Hematopoietic multipotent progenitor cell treated with erythropoietin and hydrocortisone succinate and interleukin-3 and kit ligand, for 15 days (in vitro differentiated cells): ENCODE measurements around the gene ITGAL.

Source experiments
- DNase-seq: peaks from one replicate; pipeline ENCODE4 v3.0.0-alpha.2; 2015; ENCODE audit warnings: low spot score

ITGAL gene

DNA sequence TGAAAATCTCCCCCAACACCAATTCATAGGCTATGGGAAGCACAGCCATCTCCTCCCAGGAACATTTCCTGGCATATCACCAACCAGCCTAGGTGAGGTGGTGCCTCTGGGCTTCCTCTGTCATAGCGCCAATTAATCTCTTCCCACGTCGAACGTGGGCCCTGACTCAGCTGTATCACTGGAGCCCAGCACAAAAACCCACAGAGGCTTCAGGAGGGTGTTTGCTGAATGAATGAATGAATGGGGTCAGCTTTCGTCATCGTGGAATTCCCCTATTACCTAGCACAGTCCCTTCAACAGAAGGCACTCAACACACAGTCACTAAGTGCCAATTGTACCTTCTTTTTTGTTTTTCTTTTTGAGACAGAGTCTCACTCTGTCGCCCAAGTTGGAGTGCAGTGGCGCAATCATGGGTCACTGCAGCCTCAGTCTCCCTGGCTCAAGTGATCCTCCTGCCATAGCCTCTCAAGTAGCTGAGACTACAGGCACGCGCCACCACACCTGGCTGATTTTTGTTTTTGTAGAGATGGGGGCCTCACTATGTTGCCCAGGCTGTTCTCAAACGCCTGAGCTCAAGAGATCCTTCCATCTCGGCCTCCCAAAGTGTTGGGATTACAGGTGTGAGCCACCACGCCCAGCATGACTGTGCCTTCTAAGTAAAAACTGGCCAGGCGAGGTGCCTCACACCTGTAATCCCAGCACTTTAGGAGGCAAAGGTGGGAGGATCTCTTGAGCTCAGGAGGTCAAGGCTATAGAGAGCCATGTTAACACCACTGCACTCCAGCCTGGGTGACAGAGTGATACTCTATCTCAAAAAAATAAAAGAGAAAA lies 94.8 kb downstream of the ITGAL start:
- no peak for DNase-seq

DNA sequence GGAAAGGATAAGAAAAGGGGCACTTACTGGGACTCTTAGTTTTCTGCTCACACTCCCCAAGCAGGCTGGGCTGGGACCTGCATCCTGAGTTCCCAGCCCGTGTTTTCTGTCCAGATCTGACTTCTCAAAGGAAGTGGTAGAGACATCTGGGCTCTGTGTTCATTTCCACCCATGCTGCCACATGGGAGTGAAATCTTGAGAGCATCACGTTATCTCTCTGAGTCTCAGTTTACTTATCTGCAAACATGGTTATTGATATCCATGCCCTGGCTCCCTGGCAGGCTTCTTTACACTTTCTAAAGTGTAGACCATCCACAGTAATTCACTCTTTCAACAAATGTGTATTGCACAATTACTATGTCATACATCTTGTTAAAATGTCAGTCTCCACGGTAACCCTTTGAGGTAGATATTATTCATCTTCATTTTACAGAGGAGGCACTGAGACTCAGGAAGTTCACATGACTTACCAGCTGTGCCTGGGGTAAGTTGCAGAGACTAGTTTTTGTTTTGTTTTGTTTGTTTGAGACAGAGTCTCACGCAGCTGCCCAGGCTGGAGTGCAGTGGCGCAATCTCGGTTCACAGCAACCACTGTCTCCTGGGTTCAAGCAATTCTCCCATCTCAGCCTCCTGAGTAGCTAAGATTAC lies 95.6 kb downstream of the ITGAL start:
- DNase-seq = no peak

DNA sequence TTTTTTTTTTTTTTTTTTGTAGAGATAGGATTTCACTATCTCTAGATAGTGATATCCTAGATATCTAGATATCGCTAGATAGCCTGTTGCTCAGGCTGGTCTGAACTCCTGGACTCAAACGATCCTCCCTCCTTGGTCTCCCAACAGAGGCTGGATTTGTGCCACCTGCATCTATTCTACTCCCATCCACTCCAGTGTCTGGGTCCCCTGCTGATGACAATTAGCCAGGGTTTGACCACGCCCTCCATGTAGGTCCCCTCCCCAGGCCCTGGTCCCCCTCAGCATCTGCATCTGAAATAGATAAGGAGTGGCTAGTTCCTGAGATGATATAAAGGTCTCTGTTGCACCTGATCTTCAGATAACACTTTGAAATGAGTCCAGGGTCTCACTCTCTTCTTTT lies 96.7 kb downstream of the ITGAL start:
- DNase-seq = no peak

DNA sequence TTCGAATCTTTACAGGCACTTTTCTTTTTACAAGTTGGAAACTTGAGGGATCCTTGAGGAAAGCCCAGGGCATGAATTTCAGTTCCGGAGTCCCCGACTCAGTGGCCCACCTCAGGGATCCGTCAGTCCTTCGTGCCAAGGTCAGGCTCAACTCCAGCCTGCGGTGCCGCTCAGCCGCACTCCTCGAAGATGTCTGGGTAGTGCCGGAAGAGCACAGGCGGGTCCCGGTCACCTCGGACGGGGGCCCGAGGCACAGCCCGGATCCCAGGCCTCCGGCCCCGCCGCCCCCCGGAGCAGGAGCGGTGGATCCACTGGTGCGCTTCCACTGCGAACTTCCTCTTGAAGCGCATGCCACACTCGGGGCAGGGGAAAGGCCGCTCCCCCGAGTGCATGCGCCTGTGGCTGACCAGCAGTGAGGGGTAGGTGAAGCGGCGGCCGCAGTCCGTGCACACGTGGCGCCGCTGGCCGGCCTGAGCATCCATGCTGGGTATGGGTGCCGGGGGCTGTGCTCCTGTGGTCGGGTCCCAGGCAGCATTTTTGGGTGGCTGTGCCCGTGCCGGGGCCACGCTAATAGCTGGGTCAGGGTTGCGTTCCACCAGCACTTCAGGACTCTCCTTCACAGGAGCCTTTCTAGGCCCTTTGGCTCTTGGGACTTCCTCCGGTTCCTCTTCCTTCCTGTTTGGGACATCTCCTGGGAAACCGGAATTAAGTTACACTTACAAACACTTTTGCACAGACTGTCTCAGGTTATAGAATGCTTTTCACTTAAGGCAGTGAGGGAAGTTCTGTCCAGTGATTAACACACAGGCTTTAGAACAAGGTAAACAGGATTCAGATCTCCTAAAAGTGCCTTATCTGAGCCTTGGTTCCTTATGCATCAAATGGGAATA lies 97.4 kb downstream of the ITGAL start:
- DNase-seq = no peak

DNA sequence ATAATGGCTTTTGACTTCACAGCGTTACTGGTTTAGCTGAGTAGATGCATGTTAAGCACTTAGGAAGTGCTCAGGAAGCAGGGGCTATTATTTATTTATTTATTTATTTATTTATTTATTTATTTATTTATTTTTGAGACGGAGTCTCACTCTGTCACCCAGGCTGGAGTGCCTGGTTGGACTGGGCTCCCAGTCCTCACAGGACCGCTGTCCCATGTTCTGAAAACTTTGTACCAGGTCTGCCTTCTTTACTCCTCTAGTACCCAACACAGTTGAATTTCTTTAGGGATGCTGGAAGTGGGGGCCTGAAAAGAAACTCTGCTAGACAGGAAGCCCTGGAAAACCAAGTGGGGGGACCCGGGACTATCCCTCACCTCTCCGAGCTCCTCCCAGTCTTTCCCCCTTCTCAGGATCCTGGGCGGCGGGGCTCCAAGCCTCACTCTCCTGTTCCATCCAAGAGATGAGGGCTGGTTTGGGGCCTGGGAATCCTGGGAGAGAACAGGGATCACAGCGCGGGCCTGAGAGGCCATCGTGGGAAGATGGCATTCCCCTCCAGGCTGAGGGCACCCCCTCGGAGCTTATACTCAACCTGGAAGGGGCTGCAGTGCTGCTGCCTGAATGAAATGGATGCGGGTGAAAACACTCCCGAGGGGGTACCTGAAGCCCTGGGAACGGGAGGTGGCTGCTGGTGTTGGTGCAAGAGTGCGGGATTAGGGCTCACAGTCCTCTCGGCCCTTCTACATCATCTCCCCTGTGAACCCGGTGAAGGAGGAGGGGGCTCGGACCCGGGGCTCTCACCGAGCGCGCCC lies 98.3 kb downstream of the ITGAL start:
- DNase-seq = no peak

DNA sequence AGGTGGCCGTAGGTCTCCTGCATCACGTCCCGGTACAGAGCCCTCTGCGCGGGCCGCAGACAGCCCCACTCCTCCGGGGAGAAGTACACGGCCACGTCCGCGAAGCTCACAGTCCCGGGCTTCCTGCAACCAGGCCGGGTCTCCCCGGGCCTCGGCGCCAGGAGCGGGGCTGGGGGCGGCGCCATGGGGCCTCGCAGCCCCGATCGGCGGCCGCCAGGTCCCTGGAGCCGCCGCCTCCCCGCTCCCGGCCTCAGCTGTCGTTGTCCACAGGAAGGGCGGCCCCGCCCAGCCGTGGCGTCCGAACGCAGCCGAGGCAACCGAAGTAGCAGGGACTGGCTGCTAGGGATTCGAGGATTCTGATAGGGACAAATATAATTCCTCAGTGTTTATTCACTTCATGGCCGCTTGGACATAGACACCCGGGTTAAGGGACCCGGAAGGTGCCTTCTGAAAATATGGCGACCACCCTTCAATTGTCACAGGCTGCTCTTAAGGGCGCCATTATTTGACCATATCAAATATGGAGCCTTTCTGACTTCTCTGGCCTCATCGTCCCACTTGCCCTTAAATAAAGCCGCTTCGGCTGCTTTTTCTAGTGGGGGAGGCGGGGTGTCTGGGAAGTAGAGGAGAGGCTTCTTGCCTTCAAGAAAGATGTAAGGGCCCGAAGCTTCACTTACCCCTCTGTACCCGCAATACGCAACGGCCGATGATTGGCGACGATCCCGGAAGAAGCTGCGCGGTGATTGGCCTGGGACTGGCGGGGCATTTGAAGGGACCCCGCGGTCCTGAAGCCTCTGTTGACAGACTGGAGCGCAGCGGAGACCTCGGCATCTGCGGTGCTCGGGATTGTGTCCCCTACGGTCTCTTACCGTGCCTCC lies 99.1 kb downstream of the ITGAL start, which contains the start of gene ZNF688:
ZNF688 (minus strand) TSS at position 270 of the 878 bp plus-strand sequence; CDS start at position 185, 85 bp downstream.
- peak; percentile 89 for DNase-seq
